Effector memory CD4-positive, alpha-beta T cell (primary cell): ENCODE results near the gene MYL3.
"Not testable (repeated sequence)": the region's sequence is repeated elsewhere in the genome, so short reads cannot be mapped to it uniquely, and the experiment has no call there.

Experiments used
- DNase-seq, 3 donors: peaks; one replicate each; pipeline ENCODE4 v3.0.0-alpha.2; 2020
- H3K27ac ChIP-seq: 2 replicates; pipeline ENCODE4 v1.7.0; 2013; ENCODE audit warnings: mild to moderate bottlenecking, low read length, moderate library complexity; ENCODE audit not compliant: insufficient read depth, poor library complexity, severe bottlenecking
- H3K27me3 ChIP-seq: replicated peaks from 2 replicates; pipeline ENCODE4 v1.7.0; 2013; ENCODE audit warnings: mild to moderate bottlenecking, low read length; ENCODE audit not compliant: insufficient read depth, control insufficient read depth, poor library complexity, severe bottlenecking
- H3K36me3 ChIP-seq: 2 replicates; pipeline ENCODE4 v1.7.0; 2013; ENCODE audit warnings: mild to moderate bottlenecking, low read length, moderate library complexity; ENCODE audit not compliant: control insufficient read depth, insufficient read depth
- H3K4me1 ChIP-seq: 2 replicates; pipeline ENCODE4 v1.7.0; 2013; ENCODE audit warnings: low read length, mild to moderate bottlenecking; ENCODE audit not compliant: control insufficient read depth, insufficient read depth, poor library complexity, severe bottlenecking
- H3K4me3 ChIP-seq: 2 replicates; pipeline ENCODE4 v1.7.0; 2013; ENCODE audit warnings: low read length, low read depth, mild to moderate bottlenecking; ENCODE audit not compliant: insufficient read depth, poor library complexity, severe bottlenecking
- H3K9me3 ChIP-seq: 2 replicates; pipeline ENCODE4 v1.7.0; 2013; ENCODE audit warnings: mild to moderate bottlenecking, low read length, moderate library complexity; ENCODE audit not compliant: control insufficient read depth
- total RNA-seq, 3 donors: gene quantifications; one replicate each; lab custom pipeline; 2026; lab: John Stamatoyannopoulos, UW

The MYL3 gene
- 0 reads per million in 3 donors for total RNA-seq

GRCh38 chr3:46863261-46863782 lies at the start of gene MYL3:
Gene MYL3 (minus strand): TSS chr3:46863444. CDS start chr3:46863390, 54 bp downstream.
- DNase-seq, result no peak
- no peak within 1 kb of the TSS for H3K27ac ChIP-seq
- H3K4me1 ChIP-seq, result no peaks in the 10 kb centered on the region
- no peak within 1 kb of the TSS for H3K4me3 ChIP-seq
- H3K9me3 ChIP-seq, result no peaks in the 10 kb centered on the region
- no peaks in the 10 kb centered on the region for H3K27me3 ChIP-seq
- no peaks in the 10 kb centered on the region for H3K36me3 ChIP-seq

DNA sequence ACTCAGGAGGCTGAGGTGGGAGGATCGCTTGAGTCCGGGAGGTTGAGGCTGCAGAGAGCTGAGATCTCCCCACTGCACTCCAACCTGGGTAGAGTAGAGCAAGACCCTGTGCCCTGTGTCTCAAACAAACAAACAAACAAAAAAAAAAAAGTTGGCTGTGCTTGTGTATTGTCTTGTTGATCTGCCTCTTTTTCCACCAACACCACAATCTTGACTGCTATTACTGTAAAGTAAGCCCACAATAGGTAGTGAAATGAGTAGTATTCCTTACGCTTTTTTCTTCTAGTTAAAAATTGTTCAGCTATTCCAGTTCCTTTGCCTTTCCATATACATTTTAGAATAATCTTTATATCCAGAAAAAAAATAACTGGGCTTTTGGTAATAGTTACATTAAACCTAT lies 49.7 kb upstream of the MYL3 start:
- Histone ChIP-seq H3K4me1 (peaks cover 13% of the 10 kb centered on the region), H3K4me3 (no peak overlapping the region), H3K27ac (no peak overlapping the region), H3K36me3 (no peaks in the 10 kb centered on the region), H3K9me3 (no peaks in the 10 kb centered on the region), H3K27me3 (no peaks in the 10 kb centered on the region)
- DNase-seq, result no peak

DNA sequence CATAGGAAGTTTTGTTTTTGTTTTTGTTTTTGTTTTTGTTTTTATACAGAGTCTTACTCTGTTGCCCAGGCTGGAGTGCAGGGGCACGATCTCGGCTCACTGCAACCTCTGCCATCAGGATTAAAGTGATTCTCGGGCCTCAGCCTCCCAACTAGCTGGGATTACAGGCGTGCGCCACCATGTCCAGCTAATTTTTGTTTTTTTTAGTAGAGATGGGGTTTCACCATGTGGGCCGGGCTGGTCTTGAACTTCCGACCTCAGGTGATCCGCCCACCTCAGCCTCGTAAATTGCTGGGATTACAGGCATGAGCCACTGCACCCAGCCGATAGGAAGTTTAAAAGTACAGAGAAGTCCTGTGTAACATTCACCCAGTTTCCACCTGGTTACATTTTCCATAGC lies 47.7 kb upstream of the MYL3 start:
- not testable (repeated sequence) for H3K27me3 ChIP-seq, H3K9me3 ChIP-seq, H3K27ac ChIP-seq, H3K4me3 ChIP-seq, H3K36me3 ChIP-seq, DNase-seq
- peaks cover 13% of the 10 kb centered on the region for H3K4me1 ChIP-seq

DNA sequence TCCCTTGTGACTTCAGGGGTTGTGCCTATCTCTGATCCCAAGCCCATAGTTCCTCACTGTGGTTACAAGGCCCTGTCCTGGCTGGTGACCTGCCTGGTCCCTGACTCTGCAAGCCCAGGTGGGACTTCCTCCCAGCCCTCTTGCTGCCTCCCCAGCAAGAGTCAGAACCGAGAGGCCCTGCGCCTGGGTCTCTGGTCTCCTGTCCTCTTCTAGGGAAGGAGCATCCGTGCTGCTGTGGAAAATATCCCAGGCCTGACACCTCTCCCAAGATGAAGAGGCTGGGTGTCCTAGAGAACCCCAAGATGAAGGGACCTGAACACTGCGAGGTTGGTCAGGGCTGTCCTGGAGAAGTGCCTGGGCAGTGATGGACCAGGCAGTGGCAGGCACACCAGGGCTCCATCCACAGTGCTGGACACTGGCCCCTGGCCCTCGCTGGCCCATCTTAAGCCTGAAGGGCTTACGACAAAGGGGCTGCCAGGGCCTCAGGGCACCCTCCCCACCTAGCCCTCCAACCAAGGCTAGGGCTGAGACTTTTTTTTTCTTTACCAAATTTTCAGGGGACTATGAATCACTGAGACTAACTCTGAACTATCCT lies 47.0 kb upstream of the MYL3 start:
- Histone ChIP-seq H3K27ac (no peak overlapping the region), H3K4me1 (peaks cover 13% of the 10 kb centered on the region), H3K36me3 (no peaks in the 10 kb centered on the region), H3K9me3 (no peaks in the 10 kb centered on the region), H3K27me3 (no peaks in the 10 kb centered on the region), H3K4me3 (no peak overlapping the region)
- DNase-seq, result no peak

GRCh38 chr3:46909535-46910161 lies 46.4 kb upstream of the MYL3 start:
- no peak overlapping the region for H3K27ac ChIP-seq
- H3K4me1 ChIP-seq, result peaks cover 13% of the 10 kb centered on the region
- H3K4me3 ChIP-seq, result no peak overlapping the region
- H3K9me3 ChIP-seq, result no peaks in the 10 kb centered on the region
- no peaks in the 10 kb centered on the region for H3K36me3 ChIP-seq
- peak; percentile 58 to 68 (median 61) for DNase-seq
- no peaks in the 10 kb centered on the region for H3K27me3 ChIP-seq

DNA sequence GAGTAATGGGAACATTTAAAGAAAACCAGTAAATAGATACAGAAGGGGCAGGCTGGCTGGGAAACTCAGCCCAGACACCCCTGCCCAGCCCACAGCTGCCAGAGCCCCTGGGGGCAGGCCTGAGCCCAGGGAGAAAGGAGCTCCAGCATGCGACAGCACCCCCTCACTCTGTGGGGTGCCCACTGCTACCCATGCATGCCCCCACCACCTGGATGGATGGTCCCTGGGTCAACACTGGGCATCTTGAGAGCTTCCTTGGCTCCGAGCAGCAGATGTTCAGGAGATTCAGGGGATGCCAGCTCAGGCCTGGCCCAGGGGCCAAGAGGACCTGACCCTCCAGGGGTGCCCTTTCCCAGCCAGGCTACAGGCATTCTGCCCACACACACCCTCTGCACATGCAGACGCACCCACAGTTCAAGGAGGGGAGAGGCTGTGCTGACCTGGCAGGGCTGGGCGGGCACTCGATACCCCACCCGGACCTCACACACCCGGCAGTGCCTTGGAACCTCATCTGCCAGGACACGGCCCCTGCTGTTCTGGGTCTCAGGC lies 45.8 kb upstream of the MYL3 start:
- H3K9me3 ChIP-seq, result no peaks in the 10 kb centered on the region
- H3K27me3 ChIP-seq, result no peaks in the 10 kb centered on the region
- peaks cover 13% of the 10 kb centered on the region for H3K4me1 ChIP-seq
- H3K36me3 ChIP-seq, result no peaks in the 10 kb centered on the region
- H3K27ac ChIP-seq, result no peak overlapping the region
- no peak overlapping the region for H3K4me3 ChIP-seq
- DNase-seq, result no peak

DNA sequence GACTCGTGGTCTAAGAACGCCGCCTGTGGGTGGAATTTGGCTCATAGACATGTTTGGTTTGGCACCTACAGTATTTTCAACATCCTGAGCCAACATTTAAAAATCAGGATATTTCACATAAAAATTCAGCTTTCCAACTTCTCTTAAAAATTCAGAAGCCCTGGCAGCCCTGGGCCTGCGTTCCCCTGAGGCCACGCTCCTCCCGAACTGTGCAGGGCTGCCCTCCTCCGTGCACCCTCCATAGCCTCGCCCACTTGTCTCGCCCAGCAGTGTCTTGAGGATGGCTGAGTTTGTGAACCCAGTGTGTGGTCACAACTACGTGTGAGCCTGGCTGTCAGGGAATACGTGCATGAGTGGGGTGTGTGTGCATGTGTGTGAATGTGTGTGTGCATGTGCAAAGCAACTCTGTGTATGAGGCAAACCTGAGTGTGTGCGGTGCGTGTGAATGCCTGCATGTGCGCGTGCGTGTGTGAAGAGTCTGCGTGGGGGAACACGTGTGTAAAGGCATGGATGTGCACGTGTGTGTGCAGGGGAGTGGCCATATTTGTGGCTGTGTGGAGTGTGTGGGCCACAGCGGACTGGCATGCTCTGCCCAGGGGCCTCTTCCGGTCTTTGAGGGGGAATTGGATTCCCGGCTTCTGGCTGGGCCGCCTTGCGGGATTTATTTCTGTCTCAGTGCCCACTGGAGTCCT lies 45.2 kb upstream of the MYL3 start:
- Histone ChIP-seq H3K27me3 (no peaks in the 10 kb centered on the region), H3K27ac (no peak overlapping the region), H3K4me3 (no peak overlapping the region), H3K4me1 (peaks cover 8% of the 10 kb centered on the region), H3K36me3 (no peaks in the 10 kb centered on the region), H3K9me3 (no peaks in the 10 kb centered on the region)
- no peak for DNase-seq

GRCh38 chr3:46907960-46908293 lies 44.7 kb upstream of the MYL3 start:
- H3K4me1 ChIP-seq, result peaks cover 8% of the 10 kb centered on the region
- no peak overlapping the region for H3K27ac ChIP-seq
- no peaks in the 10 kb centered on the region for H3K36me3 ChIP-seq
- H3K27me3 ChIP-seq, result no peaks in the 10 kb centered on the region
- no peak overlapping the region for H3K4me3 ChIP-seq
- no peak for DNase-seq
- no peaks in the 10 kb centered on the region for H3K9me3 ChIP-seq

DNA sequence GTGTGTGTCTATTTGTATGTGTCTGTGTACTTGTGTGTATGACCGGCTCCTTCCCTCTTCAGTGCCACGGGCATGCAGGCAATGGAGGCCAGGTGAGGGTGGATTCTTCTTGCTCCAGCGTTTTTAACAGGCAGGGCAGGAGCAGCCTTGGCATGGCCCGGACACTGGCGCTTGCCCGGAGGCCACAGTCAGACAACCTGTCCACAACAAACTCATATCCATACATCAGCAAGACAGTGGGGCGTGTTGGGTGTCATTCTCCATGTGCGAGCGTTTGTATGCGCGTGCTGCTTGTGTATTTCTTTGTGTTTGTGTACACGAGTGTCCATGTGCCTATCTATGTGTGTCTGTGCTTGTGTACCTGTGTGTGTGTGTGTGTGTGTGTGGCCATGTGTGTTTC lies 44.0 kb upstream of the MYL3 start:
- no peaks in the 10 kb centered on the region for H3K36me3 ChIP-seq
- no peak overlapping the region for H3K4me3 ChIP-seq
- H3K9me3 ChIP-seq, result no peaks in the 10 kb centered on the region
- no peak for DNase-seq
- H3K27ac ChIP-seq, result no peak overlapping the region
- no peaks in the 10 kb centered on the region for H3K27me3 ChIP-seq
- H3K4me1 ChIP-seq, result peaks cover 8% of the 10 kb centered on the region
